GM18505 (cell line): Measurements from ENCODE around the gene LDHA.
A peak's percentile ranks its signal among the peaks of the same experiment; 100 is the strongest.
"Not testable (repeated sequence)": the region's sequence is repeated elsewhere in the genome, so short reads cannot be mapped to it uniquely, and the experiment has no call there.

Experiments used
- ATAC-seq: cut with Tn5 transposase; IDR thresholded peaks from one replicate; pipeline ENCODE4 v1.9.1; 2021; ENCODE audit not compliant: unreplicated experiment
- POLR2A ChIP-seq: IDR thresholded peaks from 4 replicates; pipeline ENCODE4 v1.6.1; 2011; ENCODE audit warnings: borderline replicate concordance; ENCODE audit not compliant: insufficient read depth, insufficient read length; ENCODE audit errors: extremely low read depth

LDHA gene

GRCh38 chr11:18375941-18376340 lies 18.4 kb upstream of the LDHA start:
- no peak for TF ChIP-seq POLR2A
- no peak for ATAC-seq

- ATAC-seq, result no peak
- no peak for TF ChIP-seq POLR2A
These were observed 15.2 kb upstream of the LDHA start for GRCh38 chr11:18379201-18379600.

- peak; percentile 83 for ATAC-seq
- no peak for TF ChIP-seq POLR2A
These were observed 10.8 kb upstream of the LDHA start for GRCh38 chr11:18383388-18384156.

- ATAC-seq, result peak; percentile 61
- TF ChIP-seq POLR2A, result peak; percentile 40
These were observed 10.2 kb upstream of the LDHA start for GRCh38 chr11:18384157-18384641.

GRCh38 chr11:18390088-18390487 lies 4.3 kb upstream of the LDHA start:
- ATAC-seq, result no peak
- TF ChIP-seq POLR2A, result no peak

GRCh38 chr11:18392434-18393321 lies 1.7 kb upstream of the LDHA start:
- no peak for TF ChIP-seq POLR2A
- ATAC-seq, result no peak

GRCh38 chr11:18393581-18394274 lies 635 bp upstream of the LDHA start:
- TF ChIP-seq POLR2A, result no peak
- ATAC-seq, result no peak

- no peak for ATAC-seq
- no peak for TF ChIP-seq POLR2A
These were observed 768 bp downstream of the LDHA start for GRCh38 chr11:18394928-18395734.

- peak; percentile 75 for TF ChIP-seq POLR2A
- peak; percentile 64 for ATAC-seq
These were observed 1.6 kb downstream of the LDHA start for GRCh38 chr11:18395735-18396504.

GRCh38 chr11:18397921-18398320 lies 3.6 kb downstream of the LDHA start:
- TF ChIP-seq POLR2A, result no peak
- ATAC-seq, result no peak

GRCh38 chr11:18401077-18401476 lies 6.7 kb downstream of the LDHA start:
- not testable (repeated sequence) for ATAC-seq

GRCh38 chr11:18404062-18404461 lies 9.7 kb downstream of the LDHA start:
- no peak for ATAC-seq
- no peak for TF ChIP-seq POLR2A

GRCh38 chr11:18407400-18407799 lies 13.0 kb downstream of the LDHA start:
- ATAC-seq, result not testable (repeated sequence)
